NCI-H187 treated with DMSO at 0.1 percent for 48 hours (cell line): ENCODE data around the gene AOPEP.
"Not testable (repeated sequence)": the region's sequence is repeated elsewhere in the genome, so short reads cannot be mapped to it uniquely, and the experiment has no call there.

Experiments
- DNase-seq: peaks from one replicate; lab custom pipeline; 2025; lab: John Stamatoyannopoulos, UW

AOPEP gene

GRCh38 chr9:94818178-94818541 is 91.7 kb downstream of the AOPEP start:
- DNase-seq, result no peak

GRCh38 chr9:94819161-94819687 is 92.7 kb downstream of the AOPEP start:
- no peak for DNase-seq

DNA sequence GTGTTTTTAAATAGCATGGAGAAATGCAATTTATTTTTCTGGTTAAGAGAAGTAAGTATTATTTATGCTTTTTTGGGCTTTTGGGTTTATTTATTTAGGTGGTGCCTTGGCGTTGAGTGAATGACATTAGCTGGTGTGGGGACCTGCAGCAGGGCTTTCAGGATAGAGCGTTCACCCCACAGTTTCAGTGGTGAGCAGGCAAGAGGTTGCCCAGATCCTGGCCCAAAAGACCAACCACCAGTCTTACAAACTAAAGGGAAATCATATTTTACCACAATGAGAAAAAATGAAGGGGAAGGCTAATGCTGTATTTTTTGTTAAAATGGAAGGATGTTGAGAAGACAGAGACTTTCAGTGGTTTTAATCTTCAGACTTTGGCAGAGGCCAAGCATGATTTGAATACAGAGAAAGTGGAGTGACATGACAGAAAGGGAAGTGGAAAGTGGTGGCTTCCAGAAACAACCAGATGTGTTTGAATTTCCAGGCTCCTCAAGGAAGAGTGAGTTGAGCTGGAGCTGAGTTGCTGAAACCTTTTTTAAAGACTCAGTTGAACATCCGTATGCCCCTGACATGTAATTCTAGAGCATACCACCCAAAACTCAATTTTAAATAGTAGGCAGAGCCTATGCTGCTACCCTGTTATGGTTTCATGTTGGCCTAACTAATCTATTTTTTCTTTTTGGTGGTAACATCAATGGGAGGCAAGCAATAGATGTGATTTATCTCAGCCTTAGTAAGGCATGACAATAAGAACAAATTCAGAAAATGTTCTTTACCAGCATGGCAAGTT is 94.8 kb downstream of the AOPEP start:
- no peak for DNase-seq

DNA sequence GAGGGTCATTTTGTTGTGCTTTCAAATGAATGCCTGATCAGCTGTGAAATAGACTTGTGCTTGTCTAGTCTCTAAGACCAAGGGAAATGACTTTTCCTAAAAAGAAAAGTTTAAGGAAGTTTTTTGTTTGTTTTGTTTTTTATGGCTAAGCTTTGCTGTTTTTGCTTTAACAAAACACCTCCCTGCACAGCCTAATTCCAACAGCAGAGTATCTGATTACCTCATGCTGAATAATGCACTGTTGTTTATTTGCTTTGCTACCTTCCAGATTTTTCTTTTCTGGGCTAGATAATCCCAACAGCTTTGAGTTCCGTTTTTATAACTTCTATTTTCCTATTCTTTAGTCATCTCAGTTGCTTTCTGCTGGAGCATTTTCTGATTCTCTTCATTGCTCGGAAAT is 95.8 kb downstream of the AOPEP start:
- no peak for DNase-seq

GRCh38 chr9:94823710-94824109 is 97.2 kb downstream of the AOPEP start:
- no peak for DNase-seq

DNA sequence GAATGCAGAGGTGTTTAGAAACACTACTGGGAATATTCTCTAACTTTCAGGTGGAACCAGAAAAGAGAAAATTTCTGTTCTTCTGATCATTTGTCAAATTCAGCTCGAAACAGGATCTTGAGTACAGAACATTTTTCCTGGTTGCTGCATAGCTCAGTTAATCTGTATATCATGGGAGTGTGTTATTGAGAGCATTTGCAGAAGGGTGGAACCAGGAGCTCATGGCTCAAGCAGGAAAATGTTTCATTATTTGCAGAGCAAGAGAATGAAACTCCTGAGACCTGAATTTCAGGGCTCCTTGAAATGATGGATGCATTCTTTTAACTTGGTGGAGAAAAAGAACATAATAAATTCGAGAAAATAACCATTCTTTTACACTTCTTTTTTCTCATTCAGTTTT is 97.9 kb downstream of the AOPEP start:
- no peak for DNase-seq

DNA sequence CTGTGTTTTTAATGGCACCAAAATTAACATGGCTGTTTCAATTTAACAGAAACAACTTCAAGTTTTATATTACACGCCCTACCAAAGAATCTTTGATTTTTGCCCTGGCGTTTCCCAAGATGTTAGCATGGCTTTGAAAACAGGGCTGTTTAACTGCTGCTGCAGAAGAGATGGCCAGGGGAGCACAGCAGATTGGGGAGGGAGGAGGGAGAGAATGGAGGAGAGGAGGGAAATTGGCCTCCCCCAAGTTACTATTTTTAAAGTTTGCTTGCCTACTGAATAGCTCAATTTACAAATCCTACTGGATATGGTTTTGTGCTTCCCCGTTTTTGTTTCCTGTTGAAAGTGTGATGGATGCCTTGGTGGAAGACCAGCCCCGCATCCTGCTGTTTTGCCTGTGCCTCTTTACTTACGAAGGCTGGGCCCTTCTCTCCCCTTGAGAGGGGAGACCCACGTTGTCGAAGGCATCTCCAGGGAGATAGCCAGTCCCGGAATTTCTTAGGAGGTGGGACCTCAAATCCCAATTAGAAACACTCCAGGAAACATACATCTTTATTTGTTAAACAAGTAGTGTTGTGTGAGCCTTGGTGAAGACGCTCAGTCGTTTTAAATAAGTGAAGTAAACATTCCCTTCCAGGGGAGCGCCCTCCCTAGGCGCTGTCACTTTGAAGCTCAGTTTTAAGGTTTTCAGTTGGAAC is 98.6 kb downstream of the AOPEP start:
- DNase-seq, result no peak

- no peak for DNase-seq
Measured at GRCh38 chr9:94825611-94825958, 99.1 kb downstream of the AOPEP start.

DNA sequence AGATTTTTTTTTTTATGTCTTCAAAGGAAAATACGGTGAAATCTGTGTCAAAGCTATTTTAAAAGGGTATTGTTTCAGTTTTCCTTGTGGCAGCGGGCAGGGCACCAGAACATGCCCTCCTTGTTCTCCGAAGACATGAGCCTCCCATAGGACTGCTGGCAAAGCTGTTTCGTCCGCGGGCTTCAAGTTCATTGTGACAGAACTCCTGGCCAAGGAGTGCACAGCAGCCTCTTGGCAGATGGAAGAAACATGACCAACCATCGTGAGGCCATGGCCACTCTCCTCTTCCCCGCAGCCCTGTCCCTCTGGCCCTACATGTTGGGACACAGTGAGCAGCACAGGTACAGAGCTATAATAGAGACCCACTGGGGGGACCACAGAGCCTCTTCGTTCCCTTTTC is 99.5 kb downstream of the AOPEP start:
- DNase-seq, result no peak

- no peak for DNase-seq
Measured at GRCh38 chr9:94826644-94827410, 100.3 kb downstream of the AOPEP start.

DNA sequence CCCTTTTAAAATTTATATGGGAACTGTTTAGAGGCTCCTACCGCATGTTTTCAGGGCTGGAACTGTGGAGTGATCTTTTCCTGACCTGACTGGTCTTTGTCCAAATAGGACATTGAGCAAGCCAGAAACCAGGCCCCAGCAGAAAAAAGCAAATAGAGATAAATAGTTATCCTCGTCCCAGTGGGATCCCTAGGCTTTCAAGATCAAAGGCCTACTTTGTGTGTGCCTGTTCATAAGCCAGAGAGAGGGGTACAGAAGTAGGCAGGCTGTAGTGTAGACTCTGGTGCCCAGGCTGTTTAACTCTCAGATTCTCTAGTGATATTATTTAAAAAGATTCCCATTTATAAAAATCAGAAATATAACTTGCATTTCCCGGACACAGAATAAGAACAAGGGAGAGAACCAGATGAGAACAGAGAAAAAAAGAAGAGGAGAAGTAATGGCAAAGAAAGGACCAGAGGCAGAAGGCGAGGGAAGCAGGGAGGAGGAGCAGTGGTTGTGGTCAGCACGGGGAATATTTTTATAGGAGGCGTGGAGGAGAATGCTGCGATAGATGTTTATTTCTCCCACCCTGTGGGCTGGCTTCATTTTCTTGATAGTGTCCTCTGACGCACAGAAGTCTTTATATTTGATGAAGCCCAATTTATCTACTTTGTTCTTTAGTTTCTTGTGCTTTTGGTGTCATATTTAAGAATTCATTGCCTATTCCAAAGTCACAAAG is 101.2 kb downstream of the AOPEP start:
- no peak for DNase-seq

DNA sequence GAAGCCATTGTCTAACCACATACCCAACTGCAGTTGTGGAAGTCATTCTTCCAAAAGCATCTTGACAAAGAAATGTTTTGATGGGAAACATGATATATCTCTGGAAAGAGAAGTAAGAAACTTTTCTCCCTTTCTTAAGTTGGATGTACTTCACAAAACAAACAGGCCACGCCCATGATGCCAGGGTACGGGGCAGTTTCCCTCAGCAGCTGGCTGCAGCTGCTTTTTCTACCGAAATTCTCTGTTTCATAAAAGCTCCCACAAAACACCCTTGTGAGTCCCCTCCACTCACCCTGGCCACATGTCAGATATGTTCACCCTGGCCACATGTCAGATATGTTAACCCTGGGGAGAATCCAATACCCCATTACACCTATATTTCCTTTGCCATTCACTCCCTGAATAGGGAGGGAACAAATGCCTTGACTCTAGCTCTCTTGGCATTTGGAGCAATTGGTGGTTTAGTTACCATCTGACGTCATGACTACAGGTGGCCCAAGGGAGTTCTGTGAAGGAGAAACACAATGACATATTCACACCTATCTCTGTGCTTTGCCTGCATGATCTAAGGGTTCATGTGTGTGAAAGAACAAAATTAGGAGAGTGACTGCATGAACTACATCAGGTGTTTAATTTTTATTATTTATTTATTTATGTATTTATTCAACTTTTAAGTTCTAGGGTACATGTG is 103.0 kb downstream of the AOPEP start:
- DNase-seq, result no peak

DNA sequence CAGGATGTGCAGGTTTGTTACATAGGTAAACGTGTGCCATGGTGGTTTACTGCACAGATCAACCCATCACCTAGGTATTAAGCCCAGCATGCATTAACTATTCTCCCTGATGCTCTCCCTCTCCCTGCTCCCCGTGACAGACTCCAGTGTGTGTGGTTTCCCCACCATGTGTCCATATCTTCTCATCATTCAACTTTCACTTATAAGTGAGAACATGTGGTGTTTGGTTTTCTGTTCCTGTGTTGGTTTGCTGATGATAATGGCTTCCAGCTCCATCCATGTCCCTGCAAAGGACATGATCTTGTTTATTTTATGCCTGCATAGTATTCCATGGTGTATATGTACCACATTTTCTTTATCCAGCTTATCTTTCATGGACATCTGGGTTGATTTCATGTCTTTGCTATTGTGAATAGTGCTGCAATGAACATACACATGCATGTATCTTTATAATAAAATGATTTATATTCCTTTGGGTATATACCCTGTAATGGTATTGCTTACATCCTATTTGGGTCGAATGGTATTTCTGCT is 103.6 kb downstream of the AOPEP start:
- DNase-seq, result not testable (repeated sequence)

GRCh38 chr9:94833802-94834201 is 107.3 kb downstream of the AOPEP start:
- no peak for DNase-seq

GRCh38 chr9:94837404-94837803 is 110.9 kb downstream of the AOPEP start:
- no peak for DNase-seq

GRCh38 chr9:94839398-94839797 is 112.9 kb downstream of the AOPEP start:
- no peak for DNase-seq

DNA sequence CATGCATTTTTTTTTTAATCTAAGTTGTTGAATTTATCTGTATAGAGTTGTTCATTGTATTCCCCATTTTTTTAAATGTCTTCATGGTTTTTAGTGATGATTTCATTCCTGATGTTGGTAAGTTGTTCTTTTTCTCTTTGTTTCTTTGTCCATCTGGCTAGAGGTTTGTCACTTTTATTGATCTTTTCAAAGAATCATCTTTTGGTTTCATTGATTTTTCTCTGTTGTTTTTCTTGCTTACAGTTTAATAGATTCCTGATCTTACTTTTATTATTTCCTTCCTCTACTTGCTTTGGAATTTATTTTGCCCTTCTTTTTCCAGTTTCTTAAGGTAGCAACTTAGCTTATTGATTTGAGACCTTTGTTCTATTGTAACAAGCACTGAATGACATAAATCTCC is 114.2 kb downstream of the AOPEP start:
- no peak for DNase-seq

DNA sequence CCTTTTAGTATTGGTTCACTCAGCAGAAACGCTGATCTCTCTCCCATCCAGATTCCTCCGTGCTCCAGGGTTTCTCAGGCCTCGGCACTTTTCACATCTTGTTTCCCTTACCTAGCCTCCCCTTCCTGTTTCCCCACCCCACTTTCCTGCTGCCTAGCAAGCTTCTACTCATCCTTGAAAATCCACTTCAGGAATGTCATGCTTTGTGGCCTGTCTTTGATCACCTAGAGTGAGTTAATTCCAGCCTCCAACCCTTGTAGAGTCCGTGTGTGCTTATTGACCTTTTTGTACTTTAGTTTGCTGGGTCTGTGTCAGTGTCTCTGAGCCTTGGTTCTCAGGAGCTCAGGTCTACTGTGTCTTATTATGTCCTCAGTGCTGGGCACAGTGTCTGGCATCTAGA is 116.6 kb downstream of the AOPEP start:
- no peak for DNase-seq

GRCh38 chr9:94846739-94847138 is 120.2 kb downstream of the AOPEP start:
- no peak for DNase-seq

- DNase-seq, result no peak
Measured at GRCh38 chr9:94847486-94847885, 121.0 kb downstream of the AOPEP start.

GRCh38 chr9:94848791-94849190 is 122.3 kb downstream of the AOPEP start:
- DNase-seq, result not testable (repeated sequence)
